GM21576 (cell line): ENCODE data around the gene DCP1A.
"Not testable (repeated sequence)": the region's sequence is repeated elsewhere in the genome, so short reads cannot be mapped to it uniquely, and the experiment has no call there.

ENCODE experiments used
- ATAC-seq: cut with Tn5 transposase; IDR thresholded peaks from one replicate; pipeline ENCODE4 v1.9.1; 2021; ENCODE audit warnings: mild to moderate bottlenecking, moderate library complexity; ENCODE audit not compliant: unreplicated experiment

The DCP1A gene

DNA sequence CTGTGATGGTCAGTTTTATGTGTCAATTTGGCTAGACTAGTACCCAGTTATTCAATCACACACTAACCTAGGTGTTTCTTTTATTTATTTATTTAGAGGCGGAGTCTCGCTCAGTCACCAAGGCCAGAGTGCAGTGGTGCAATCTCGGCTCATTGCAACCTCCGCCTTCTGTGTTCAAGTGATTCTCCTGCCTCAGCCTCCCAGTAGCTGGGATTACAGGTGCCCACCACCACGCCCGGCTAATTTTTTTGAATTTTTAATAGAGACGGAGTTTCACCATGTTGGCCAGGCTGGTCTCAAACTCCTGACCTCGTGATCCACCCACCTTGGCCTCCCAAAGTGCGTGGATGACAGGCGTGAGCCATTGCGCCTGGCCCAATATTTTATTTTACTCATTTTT, 78.2 kb downstream of the DCP1A start:
- ATAC-seq = not testable (repeated sequence)

DNA sequence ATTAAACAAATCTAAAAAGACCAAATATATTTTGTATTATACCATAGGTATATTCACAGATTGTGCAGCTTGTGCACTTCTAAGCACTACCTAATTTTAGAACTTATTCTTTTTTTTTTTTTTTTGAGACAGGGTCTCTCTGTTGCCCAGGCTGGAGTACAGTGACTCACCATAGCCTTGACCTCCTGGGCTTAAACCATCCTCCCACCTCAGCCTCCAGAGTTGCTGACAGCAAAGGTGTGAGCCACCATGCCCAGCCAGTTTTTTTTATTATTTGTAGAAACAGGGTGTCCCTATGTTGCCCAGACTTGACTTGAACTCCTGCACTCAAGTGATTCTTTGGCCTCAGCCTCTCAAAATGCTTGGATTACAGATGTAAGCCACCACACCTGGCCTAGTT, 79.6 kb downstream of the DCP1A start:
- no peak for ATAC-seq

DNA sequence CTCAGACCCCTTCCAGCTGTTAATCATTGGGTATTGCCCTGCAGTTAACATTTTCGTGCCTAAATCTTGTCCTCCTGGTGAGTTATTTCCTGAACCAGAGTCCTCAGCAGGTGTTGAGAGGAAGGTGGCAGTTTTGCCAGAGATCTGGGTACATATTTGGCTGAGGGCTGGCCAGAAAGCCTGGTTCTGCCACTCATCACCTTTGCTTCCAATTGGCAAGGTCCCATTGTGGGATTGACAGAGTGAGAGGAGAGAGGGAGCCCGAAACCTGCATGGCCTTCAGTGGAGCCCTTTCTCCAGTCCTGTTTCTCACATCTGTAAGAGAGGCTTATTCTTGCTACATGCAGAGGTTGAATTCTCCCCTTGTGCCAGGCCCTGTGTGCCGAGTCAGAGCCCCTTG, 82.6 kb downstream of the DCP1A start:
- no peak for ATAC-seq

DNA sequence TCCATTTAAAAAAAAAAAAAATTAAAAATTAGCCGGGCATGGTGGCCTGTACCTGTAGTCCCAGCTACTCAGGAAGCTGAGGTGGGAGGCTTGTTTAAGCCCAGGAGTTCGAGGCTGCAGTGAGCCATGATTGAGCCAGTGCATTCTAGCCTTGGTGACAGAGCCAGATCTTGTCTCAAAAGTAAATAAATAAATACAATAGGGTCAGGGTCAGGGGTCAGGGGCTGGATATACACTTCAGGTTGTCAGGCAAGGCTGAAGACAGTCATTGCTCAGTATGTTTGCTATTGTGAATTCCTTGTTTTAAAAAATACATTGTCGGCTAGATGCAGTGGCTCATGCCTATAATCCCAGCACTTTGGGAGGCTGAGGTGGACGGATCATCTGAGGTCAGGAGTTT, 83.4 kb downstream of the DCP1A start:
- ATAC-seq = no peak

DNA sequence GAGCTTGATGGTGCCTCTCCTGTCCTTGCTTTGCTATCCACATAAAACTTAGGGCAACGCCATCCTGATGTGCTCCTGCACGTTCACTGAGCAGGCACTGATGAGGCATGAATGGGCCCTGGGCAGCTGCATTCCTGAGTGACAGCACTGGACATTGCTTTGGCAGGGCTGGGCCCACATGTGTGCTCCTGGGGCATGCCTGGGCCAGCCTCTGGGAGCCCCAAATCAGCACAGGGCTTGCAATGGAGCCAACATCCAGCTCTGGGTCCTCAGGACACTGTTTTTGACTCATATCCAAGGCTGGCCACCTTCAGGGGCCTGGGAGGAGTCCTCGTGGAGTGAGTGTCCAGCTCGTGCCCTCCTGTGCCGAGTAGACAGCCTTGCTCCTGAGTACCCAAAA, 85.6 kb downstream of the DCP1A start:
- no peak for ATAC-seq

DNA sequence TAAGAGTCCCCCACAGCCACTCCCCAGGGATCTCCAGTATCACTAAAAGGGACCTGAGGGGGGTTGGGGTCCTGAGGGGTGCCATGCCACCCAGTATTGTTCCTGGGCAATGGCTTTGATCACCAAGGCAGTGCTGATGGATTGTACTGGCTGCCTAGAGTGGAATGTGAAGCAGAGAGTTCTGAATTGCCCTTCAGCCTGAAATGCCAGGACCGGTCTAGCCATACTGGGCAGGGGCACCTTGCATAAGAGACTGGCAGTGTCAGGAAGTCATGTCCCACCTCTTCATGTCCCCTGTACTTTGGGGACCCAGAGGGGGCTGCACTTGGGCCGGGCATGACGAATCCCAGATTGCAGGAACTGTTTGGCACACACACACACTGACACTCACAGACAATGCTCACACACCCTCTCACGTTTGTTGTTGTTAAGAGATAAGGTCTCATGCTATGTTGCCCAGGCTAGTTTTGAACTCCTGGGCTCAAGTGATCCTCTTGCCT, 87.0 kb downstream of the DCP1A start:
- no peak for ATAC-seq

DNA sequence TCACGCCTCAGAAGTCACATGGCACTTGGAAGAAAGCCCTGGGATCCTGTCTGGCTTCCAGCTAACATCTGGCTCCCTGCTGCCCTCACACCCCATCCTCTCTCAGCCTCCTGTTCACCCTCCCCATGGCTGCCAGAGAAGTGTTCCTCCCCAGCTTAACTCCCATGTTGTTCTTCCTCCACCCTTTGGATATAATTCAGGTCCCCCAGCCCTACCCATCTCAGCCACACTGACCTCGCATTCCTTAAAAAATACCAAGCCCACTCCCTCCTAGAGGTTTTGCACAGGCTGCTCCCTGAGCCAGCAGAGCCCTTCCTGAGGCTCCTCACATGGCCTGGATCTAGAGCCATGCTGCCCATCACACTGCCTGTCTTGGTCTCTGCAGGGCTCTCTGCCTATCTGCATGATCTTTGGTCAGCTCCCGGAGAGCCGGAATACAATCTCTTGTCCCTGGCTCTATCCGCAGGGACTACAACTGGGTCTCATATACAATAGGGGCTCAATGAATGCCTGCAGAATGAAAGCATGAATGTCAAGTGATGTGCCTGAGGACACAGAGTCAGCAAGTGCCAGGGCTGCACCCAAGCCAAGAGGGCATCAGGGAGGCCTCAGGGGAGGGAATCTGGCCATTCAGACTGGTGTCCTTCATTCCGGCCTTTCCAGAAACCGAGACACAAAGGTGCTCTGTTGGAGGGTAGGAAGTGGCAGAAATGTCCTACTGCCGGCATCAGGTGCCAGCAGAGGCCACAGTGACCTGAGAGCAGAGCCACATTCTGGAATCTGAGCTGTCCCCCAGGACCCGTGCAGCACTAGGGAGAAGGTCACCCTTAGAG, 87.7 kb downstream of the DCP1A start:
- ATAC-seq = no peak

DNA sequence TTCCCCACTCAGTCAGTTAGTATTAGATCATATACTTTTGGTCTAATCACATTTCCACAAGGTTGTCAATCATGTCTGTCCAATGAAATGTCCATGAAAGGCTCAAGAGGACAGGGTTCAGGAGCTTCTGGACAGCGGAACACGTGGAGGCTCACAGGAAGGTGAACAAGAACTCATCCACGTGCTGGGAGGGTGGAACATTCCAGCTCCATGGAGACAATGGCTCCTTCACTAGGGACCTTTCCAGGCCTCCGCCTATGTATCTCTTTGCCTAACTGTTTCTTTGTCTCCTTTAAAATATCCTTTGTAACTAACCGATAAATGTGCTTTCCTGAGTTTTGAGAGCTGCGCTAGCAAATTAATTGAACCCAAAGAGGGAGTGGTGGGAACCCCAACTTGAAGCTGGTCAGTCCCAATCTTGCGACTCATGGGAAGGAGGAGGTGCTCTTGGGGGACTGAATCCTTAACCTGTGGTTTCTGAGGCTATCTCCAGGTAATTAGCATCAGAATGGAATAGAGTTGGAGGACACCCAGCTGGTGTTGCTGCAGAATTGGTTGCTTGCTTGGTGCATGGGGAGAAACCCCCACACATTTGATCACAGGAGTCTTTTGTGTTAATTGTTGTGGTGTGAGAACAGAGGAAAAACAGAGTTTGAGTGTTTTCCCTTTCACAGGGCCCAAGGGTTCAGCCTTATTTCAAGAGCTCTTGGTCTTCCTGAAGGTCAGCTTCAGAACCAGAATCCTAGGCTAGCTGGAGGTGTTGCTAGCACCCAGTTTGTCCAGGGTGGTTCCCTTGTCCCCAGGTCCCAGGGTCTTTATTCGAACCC, 88.5 kb downstream of the DCP1A start:
- ATAC-seq = no peak

DNA sequence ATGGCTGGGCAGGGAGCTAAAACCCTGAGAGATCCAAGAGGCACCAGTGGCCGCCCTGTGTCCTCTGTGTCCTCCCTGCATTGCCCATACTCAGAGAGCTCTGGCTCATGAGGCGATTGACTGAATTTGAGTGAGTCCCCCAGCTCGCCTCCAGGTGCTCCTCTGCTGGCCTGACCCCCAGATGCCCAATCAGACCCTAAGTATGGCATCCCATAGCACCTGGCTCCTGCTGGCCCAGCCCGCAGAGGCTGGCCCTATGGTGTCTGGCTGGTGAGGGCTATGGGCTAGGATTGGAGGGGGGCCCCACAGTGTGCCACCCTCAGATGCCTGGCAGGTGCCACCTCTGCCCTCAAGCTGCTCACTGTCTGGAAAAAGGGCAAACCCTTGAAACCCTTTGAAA, 89.9 kb downstream of the DCP1A start:
- ATAC-seq = no peak

DNA sequence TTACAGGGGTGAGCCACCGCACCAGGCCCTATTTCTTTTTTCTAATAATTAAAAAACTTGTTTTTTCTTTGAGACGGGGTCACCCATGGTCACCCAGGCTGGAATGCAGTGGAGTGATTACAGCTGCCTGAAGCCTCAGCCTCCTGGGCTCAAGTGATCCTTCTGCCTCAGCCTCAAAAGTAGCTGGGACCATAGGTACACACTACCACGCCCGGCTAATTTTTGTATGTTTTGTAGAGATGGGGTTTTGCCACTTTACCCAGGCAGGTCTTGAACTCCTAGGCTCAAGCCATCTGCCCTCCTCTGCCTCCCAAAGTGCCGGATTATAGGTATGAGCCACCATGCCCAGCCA, 90.7 kb downstream of the DCP1A start:
- ATAC-seq = no peak

DNA sequence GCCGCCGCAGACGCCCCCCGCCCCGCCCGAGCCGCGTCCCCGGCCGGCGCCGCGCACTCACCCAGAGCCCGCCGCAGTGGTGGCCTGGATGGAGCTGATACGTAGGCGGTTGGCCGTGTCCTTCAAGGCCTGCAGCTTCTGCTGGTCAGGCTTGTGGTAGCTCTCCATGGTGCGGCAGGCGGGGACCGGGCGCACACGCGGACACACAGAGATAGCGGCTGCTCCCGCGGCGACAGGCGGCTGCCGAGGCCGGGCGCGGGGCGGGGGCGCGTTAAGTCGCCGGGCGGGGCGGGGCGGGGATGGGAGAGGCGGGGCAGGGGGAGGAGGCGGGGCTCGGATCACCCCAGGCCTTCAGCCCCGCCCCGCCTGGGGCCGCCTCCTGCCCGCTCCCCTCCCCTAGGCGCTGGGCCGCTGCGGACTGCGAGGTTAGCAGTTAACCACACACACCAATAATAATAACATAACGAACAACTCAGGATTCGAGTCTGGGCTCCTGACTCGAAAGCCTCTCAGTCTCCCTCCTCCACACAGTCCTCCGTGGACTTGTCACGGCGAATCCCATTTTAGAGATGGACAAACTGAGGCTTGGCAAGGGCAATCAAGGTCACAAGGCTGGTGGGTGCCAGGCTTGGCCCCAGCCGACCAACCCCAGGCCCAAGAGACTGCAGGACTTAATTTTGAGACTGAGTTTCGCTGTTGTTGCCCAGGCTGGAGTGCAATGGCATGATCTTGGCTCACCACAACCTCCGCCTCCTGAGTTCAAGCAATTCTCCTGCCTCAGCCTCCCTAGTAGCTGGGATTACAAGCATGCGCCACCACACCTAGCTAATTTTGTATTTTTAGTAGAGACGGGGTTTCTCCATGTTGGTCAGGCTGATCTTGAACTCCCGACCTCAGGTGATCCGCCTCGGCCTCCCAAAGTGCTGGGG, 91.3 kb downstream of the DCP1A start, which contains the start of gene TKT:
Gene TKT (minus strand): TSS at position 248 of the 929 bp plus-strand sequence. CDS start 80 bp downstream, at position 168.
- ATAC-seq = peak; percentile 44

DNA sequence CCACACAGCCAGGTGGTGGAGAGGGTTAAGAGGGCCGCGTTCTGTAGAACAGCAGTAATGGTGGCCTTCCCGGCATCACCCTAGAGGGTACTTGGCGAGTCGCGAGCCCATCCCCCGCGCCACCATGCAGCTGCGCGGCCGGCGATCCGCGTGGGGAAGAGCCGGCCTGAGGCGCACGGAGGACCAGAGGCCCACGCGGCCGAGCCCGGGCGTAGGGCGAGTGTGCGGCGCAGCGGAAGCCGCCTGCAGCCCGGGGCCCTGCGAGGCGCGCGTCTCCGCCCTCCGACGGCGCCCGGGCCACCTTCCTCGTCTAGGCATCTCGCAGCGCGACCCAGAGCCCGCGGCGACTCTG, 91.9 kb downstream of the DCP1A start:
- peak; percentile 32 for ATAC-seq

DNA sequence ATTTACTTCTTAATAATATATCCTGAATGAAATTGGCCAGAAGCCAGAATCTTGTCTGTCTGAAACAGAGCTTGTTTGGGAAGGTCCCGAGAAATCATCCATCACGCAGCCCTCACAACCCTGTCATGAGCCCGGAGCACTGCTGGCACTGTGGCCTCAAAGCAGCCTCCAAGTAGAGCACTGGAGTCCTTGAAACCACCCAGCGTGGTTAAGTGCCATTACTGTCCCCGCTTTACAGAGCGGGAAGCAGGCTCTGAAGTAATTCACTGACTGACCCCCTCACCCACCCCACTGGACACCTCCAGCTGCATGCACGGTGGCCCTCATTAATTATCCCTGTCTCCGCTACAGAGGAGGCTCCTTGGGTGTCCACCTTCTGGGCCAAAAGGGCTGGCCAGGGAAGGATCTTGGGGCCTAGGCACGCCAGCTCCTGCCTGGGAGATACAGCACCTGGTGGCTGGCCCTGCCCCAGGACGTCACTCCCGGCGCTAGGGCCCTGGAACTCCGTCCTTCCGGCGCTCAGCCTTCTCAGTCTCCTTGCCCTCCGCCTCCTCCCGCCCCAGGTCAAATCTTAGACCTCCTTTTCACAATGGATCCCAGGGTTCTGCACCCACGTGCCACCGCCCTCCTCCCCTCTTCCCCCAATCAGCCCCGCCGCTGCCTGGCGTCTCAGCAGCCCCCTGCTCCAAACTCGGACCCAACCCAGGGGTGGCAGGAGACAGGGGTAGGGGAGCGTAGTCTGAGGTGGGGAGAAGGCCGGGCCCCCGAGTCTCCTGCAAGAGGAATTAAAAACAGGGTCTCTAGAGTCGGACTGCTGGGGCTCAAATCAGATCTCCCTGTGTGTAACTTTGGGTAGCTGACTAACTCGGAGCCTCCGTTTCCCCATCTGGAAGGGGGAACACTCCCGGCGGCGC, 92.6 kb downstream of the DCP1A start:
- ATAC-seq = peak; percentile 54

DNA sequence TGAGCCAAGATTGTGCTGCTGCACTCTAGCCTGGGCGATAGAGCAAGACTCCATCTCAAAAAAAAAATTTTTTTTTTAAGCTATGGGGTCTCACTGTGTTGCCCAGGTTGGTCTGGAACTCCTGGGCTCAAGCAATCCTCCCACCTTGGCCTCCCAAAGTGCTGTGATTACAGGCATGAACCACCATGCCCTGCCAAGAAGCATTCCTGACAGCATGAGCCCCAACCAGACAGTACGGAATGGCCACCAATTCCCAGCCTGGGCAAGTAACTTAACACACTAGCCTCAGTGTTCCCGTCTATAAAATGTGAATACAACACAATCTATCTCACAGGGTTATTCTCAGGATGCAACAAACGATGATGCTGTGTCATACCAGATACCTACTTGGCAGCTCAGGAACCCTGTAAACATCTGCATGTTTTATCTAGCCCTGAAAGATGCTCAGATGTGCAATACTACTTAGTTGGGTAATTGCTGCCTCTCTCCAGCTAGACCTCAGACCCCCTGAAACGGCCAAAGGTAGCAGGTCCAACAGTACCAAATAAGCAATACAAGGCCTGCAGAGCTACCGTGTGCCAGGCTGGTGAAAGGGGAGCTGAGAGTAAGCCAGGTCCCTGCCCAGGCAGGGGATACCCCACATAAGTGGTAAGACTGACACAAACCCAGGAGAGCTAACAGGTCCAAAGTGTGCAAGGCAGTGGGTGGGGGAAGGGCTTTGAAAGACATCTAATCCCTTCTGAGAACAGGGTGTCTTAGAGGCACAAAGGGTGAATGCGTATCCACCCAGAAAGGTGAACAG, 93.4 kb downstream of the DCP1A start:
- no peak for ATAC-seq

DNA sequence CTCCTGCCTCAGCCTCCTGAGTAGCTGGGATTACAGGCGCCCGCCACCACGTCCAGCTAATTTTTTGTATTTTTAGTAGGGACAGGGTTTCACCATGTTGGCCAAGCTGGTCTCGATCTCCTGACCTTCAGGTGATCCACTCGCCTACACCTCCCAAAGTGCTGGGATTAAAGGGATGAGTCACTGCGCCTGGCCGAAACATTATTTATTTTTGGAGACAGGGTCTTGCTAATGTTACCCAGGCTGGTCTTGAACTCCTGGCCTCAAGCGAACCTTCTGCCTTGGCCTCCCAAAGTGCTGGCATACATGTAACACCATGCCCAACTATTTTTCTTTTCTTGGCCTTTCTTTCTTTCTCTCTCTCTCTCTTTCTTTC, 94.4 kb downstream of the DCP1A start:
- not testable (repeated sequence) for ATAC-seq

DNA sequence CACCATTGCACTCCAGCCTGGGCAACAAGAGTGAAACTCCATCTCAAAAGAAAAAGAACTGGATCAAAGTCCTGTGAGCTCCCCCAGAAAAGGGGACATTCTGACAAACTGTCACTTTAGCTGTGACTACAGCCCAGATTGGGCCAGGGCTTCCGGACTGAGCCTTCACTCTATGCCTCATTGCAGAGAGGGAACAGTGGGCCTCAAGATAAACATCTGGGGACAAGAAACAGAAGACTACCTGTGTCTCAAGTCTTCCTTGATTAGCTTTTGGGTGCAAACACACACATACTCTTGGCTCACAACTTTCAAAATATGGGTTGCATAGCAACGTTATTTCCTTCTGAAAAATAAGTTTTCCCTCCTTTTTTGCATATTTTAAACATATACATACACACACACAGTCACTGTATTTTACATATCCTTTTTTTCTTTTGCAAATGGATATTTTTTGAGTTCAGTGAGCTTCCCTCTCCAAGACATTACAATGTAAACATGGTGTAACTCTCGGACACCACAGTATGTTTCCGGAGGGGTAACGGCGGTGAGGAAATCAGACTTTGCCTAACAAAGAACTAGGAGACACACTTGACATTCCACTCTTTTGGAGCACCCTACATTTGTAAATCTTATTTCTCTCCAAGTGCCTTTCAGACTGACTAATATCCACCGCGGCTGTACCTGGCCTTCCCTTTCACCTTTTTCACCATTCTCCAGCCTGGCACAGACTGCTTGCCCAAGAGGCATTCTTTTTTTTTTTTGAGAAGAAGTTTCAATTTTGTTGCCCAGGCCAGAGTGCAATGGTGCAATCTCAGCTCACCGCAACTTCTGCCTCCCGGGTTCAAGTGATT, 95.0 kb downstream of the DCP1A start:
- no peak for ATAC-seq

DNA sequence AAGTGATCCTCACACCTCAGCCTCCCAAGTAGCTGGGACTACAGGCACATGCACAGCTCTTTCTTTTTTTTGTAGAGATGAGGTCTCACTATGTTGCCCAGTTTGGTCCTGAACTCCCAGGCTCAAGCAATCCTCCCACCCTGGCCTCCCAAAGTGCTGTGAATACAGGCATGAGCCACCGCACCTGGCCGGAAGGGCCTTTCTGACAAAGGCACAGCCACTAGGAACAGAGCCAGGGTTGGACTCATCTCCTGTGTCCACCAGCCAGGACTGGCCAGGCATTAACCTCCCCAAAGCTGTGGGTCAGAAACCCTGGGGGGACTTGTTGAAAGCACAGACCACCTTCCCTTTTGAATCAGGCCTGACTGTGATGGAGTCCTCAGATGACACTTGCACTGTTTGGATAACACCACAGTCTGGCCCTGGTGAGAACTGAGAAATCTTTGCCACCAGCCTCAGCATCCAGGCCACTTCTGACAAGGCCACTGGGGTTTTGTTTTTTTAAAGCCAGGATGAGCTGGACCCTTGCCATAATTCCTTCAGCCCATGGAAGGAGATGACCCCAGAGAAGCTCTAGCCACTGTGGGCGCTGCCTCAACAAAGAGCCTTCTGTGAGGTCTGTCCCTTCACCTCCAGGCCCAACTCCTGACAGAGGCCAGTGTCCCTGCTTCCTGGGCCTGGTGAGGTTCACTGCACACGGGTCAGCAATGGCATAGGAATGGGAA, 96.3 kb downstream of the DCP1A start:
- ATAC-seq = no peak

DNA sequence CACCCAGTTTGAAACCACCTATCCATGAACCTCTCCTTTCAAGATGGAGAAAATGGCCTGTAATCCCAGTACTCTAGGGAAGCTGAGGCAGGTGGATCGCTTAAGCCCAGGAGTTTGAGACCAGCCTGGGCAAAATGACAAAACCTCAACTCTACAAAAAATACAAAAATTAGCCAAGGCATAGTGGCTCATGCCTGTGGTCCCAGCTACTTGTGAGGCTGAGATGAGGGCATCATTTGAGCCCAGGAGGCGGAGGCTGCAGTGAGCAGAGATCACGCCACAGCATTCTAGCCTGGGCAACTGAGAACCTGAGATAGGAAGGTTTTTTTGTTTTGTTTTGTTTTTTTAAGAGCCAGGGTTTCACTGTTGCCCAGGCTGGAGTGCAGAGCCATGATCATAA, 96.9 kb downstream of the DCP1A start:
- ATAC-seq = no peak
